Measurements from ENCODE around the gene USP49. TPM values are rescaled to one million over a fixed set of nuclear protein-coding genes. Genes with fewer than 3 reads are reported as not detected.
A peak's percentile ranks its signal among the peaks of the same experiment; 100 is the strongest.

The USP49 gene
- total and polyA plus RNA-seq, 10 of the 15 experiments (the other 5 are each of a cell fraction or from before 2014, with no cell fraction given) = 1.0 to 7.7 (median 4.3) TPM

GRCh38 chr6:41836022-41836659, 59.0 kb downstream of the USP49 start:
- no TSS peak for BruUV-seq (replicated peaks)
- H2AFZ ChIP-seq (ENCODE audit: control insufficient read depth, low read depth, low read length) = no peak overlapping the region
- no peak overlapping the region for H3K9ac ChIP-seq (ENCODE audit: control insufficient read depth, insufficient read depth, low read length)
- H3K27me3 ChIP-seq (replicated peaks in 1 of 2; ENCODE audit: control insufficient read depth in 2 of 2, insufficient read depth in 2 of 2, low read length in 1 of 2) = no peaks in the 10 kb centered on the region
- H3K4me2 ChIP-seq (ENCODE audit: control insufficient read depth, insufficient read depth) = no peak overlapping the region
- peak; percentile 43; the same call in 2 of the 3 replicates for ATAC-seq
- POLR2A ChIA-PET = interaction anchor here (0.6 to 1.0 kb wide), 2 partner anchors 50 to 213 kb away, joined by 3 to 4 read pairs; no protein-coding TSS in a partner anchor
- CTCF ChIA-PET = interaction anchor here (0.6 to 1.5 kb wide), 2 partner anchors 11 to 251 kb away, joined by 3 to 7 read pairs; no protein-coding TSS in a partner anchor
- intact Hi-C loops (cut with micrococcal nuclease; ENCODE audit: unreplicated experiment) (no loop called here), in situ Hi-C loops (cut with MboI) (no loop called here)
- no peaks in the 10 kb centered on the region for H3K36me3 ChIP-seq (ENCODE audit: control insufficient read depth in 2 of 2, insufficient read depth in 2 of 2, low read length in 1 of 2)
- no peak overlapping the region for H3K4me3 ChIP-seq
- no peaks in the 10 kb centered on the region for H4K20me1 ChIP-seq (ENCODE audit: control insufficient read depth, insufficient read depth)
- no peak for FAIRE-seq
- no peak for DNase-seq (ENCODE audit: low read depth, low spot score)
- H3K79me2 ChIP-seq (ENCODE audit: control insufficient read depth, insufficient read depth, low read length) = no peaks in the 10 kb centered on the region
- TF ChIP-seq ETV6 (conservative IDR thresholded peaks at IDR 0.05 in 1 of 2, IDR thresholded peaks at IDR 0.05 in 1 of 2; ENCODE audit: borderline replicate concordance in 1 of 2, low read depth in 1 of 2) (no peak), DPF2 (IDR thresholded peaks at IDR 0.05) (no peak), RUNX3 (IDR thresholded peaks at IDR 0.05; ENCODE audit: low read length) (peak; percentile 70), HDGF (IDR thresholded peaks at IDR 0.05) (no peak), SUZ12 (IDR thresholded peaks at IDR 0.05; ENCODE audit: unreplicated experiment) (no peak), PAX8 (IDR thresholded peaks at IDR 0.05) (no peak), MLLT1 (IDR thresholded peaks at IDR 0.05) (peak; percentile 97), TARDBP (IDR thresholded peaks at IDR 0.05; ENCODE audit: borderline replicate concordance) (no peak), MYB (IDR thresholded peaks at IDR 0.05; ENCODE audit: borderline replicate concordance, low read depth, low read length) (no peak), MEF2A (IDR thresholded peaks at IDR 0.05; ENCODE audit: insufficient read depth, low read depth, low read length) (0 out of 2 replicates have a peak, but pooled peaks have one; percentile 25), NFYA (IDR thresholded peaks at IDR 0.05; ENCODE audit: borderline replicate concordance, low read depth, low read length) (no peak)
- TF ChIP-seq, protein P1, sequence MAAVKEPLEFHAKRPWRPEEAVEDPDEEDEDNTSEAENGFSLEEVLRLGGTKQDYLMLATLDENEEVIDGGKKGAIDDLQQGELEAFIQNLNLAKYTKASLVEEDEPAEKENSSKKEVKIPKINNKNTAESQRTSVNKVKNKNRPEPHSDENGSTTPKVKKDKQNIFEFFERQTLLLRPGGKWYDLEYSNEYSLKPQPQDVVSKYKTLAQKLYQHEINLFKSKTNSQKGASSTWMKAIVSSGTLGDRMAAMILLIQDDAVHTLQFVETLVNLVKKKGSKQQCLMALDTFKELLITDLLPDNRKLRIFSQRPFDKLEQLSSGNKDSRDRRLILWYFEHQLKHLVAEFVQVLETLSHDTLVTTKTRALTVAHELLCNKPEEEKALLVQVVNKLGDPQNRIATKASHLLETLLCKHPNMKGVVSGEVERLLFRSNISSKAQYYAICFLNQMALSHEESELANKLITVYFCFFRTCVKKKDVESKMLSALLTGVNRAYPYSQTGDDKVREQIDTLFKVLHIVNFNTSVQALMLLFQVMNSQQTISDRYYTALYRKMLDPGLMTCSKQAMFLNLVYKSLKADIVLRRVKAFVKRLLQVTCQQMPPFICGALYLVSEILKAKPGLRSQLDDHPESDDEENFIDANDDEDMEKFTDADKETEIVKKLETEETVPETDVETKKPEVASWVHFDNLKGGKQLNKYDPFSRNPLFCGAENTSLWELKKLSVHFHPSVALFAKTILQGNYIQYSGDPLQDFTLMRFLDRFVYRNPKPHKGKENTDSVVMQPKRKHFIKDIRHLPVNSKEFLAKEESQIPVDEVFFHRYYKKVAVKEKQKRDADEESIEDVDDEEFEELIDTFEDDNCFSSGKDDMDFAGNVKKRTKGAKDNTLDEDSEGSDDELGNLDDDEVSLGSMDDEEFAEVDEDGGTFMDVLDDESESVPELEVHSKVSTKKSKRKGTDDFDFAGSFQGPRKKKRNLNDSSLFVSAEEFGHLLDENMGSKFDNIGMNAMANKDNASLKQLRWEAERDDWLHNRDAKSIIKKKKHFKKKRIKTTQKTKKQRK (IDR thresholded peaks at IDR 0.05; ENCODE audit: low read depth, low read length) = no peak
- TF ChIP-seq, protein P2, sequence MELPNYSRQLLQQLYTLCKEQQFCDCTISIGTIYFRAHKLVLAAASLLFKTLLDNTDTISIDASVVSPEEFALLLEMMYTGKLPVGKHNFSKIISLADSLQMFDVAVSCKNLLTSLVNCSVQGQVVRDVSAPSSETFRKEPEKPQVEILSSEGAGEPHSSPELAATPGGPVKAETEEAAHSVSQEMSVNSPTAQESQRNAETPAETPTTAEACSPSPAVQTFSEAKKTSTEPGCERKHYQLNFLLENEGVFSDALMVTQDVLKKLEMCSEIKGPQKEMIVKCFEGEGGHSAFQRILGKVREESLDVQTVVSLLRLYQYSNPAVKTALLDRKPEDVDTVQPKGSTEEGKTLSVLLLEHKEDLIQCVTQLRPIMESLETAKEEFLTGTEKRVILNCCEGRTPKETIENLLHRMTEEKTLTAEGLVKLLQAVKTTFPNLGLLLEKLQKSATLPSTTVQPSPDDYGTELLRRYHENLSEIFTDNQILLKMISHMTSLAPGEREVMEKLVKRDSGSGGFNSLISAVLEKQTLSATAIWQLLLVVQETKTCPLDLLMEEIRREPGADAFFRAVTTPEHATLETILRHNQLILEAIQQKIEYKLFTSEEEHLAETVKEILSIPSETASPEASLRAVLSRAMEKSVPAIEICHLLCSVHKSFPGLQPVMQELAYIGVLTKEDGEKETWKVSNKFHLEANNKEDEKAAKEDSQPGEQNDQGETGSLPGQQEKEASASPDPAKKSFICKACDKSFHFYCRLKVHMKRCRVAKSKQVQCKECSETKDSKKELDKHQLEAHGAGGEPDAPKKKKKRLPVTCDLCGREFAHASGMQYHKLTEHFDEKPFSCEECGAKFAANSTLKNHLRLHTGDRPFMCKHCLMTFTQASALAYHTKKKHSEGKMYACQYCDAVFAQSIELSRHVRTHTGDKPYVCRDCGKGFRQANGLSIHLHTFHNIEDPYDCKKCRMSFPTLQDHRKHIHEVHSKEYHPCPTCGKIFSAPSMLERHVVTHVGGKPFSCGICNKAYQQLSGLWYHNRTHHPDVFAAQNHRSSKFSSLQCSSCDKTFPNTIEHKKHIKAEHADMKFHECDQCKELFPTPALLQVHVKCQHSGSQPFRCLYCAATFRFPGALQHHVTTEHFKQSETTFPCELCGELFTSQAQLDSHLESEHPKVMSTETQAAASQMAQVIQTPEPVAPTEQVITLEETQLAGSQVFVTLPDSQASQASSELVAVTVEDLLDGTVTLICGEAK (IDR thresholded peaks at IDR 0.05; ENCODE audit: borderline replicate concordance) = no peak
- H3K4me1 ChIP-seq (ENCODE audit: control insufficient read depth, insufficient read depth, low read length) = no peaks in the 10 kb centered on the region
- RAD21 ChIA-PET (ENCODE audit: unreplicated experiment) = interaction anchor here (0.7 kb wide), 1 partner anchor 85 kb away, joined by 3 read pairs; the partner anchor contains the start of genes BYSL and MED20
- H3K9me3 ChIP-seq (replicated peaks; ENCODE audit: control insufficient read depth, insufficient read depth, low read length) = no peaks in the 10 kb centered on the region
- SMC1A ChIA-PET (ENCODE audit: uncharacterized antibody, unreplicated experiment) = interaction anchor here (0.6 to 1.3 kb wide), 4 partner anchors 12 to 666 kb away, joined by 3 read pairs; no protein-coding TSS in a partner anchor
- H3K27ac ChIP-seq (ENCODE audit: control insufficient read depth, insufficient read depth) = no peak overlapping the region
- 98% methylated on average over 5 of the region's 5 CpGs for WGBS (ENCODE audit: insufficient coverage, insufficient replicate concordance, low lambda C conversion rate, missing lambda C conversion rate)

All from GM12878 (cell line).